ENCODE measurements around the gene ARHGEF10L. TPM values are rescaled to one million over a fixed set of nuclear protein-coding genes. Genes with fewer than 3 reads are reported as not detected.

Gene ARHGEF10L
- total RNA-seq, 1 donor from 2014 or later, result 39.9 TPM

- DNase-seq, result peak; percentile 83
These were observed 122.2 kb downstream of the ARHGEF10L start for GRCh38 chr1:17661546-17662157.

GRCh38 chr1:17662296-17662695, 122.8 kb downstream of the ARHGEF10L start:
- no peak for DNase-seq

GRCh38 chr1:17662786-17663185, 123.3 kb downstream of the ARHGEF10L start:
- no peak for DNase-seq

- DNase-seq, result no peak
These were observed 124.1 kb downstream of the ARHGEF10L start for GRCh38 chr1:17663646-17664045.

- DNase-seq, result no peak
These were observed 124.8 kb downstream of the ARHGEF10L start for GRCh38 chr1:17664322-17664721.

- DNase-seq, result no peak
These were observed 125.6 kb downstream of the ARHGEF10L start for GRCh38 chr1:17665054-17665453.

GRCh38 chr1:17665950-17666720, 126.6 kb downstream of the ARHGEF10L start:
- DNase-seq, result no peak

- no peak for DNase-seq
These were observed 128.1 kb downstream of the ARHGEF10L start for GRCh38 chr1:17667641-17668040.

GRCh38 chr1:17668195-17668594, 128.7 kb downstream of the ARHGEF10L start:
- no peak for DNase-seq

GRCh38 chr1:17668624-17669175, 129.2 kb downstream of the ARHGEF10L start:
- no peak for DNase-seq

GRCh38 chr1:17669305-17669704, 129.8 kb downstream of the ARHGEF10L start:
- DNase-seq, result no peak

GRCh38 chr1:17669866-17670451, 130.5 kb downstream of the ARHGEF10L start:
- DNase-seq, result no peak

- DNase-seq, result no peak
These were observed 131.3 kb downstream of the ARHGEF10L start for GRCh38 chr1:17670587-17671313.

- no peak for DNase-seq
These were observed 131.8 kb downstream of the ARHGEF10L start for GRCh38 chr1:17671314-17671705.

GRCh38 chr1:17671741-17672140, 132.2 kb downstream of the ARHGEF10L start:
- peak; percentile 50 for DNase-seq

- DNase-seq, result peak; percentile 46
These were observed 132.7 kb downstream of the ARHGEF10L start for GRCh38 chr1:17672226-17672625.

- DNase-seq, result peak; percentile 80
These were observed 134.0 kb downstream of the ARHGEF10L start for GRCh38 chr1:17673329-17674072.

- no peak for DNase-seq
These were observed 135.4 kb downstream of the ARHGEF10L start for GRCh38 chr1:17674726-17675500.

GRCh38 chr1:17675744-17676143, 136.2 kb downstream of the ARHGEF10L start:
- no peak for DNase-seq

GRCh38 chr1:17676387-17677060, 137.0 kb downstream of the ARHGEF10L start:
- no peak for DNase-seq
